Thoracic aorta (tissue), 2 donors: ENCODE measurements around the gene ZSCAN22. TPM values are rescaled to one million over a fixed set of nuclear protein-coding genes. Genes with fewer than 3 reads are reported as not detected.

ENCODE experiments used
- ATAC-seq: fragments of 150-250 bp; one replicate; pipeline ENCODE4 v1.8.0; 2017; ENCODE audit warnings: low read depth; ENCODE audit not compliant: insufficient number of reproducible peaks, low FRiP score
- DNase-seq: peaks from one replicate; pipeline ENCODE4 v3.0.0-alpha.2; 2020; ENCODE audit warnings: low spot score
- H3K27ac ChIP-seq, 2 donors: fragments of 200-600 bp; sonication (generic); 1 replicate in 1 of 2; 2 replicates in 1 of 2; pipeline ENCODE4 v1.5.1; 2016; ENCODE audit warnings: mild to moderate bottlenecking in 2 of 2, moderate library complexity in 2 of 2
- H3K27me3 ChIP-seq: fragments of 200-600 bp; sonication (generic); replicated peaks from 2 replicates; pipeline ENCODE4 v1.6.0; 2016; ENCODE audit warnings: mild to moderate bottlenecking; ENCODE audit not compliant: insufficient read depth
- H3K36me3 ChIP-seq: fragments of 200-600 bp; sonication (generic); one replicate; pipeline ENCODE4 v1.5.1; 2016
- H3K4me1 ChIP-seq, 2 donors: fragments of 200-600 bp; sonication (generic); 1 replicate in 1 of 2; 2 replicates in 1 of 2; pipeline versions ENCODE4 v1.5.1 to v1.6.0; 2016; ENCODE audit warnings: low read depth in 2 of 2, mild to moderate bottlenecking in 1 of 2; ENCODE audit not compliant: control insufficient read depth in 1 of 2
- H3K4me3 ChIP-seq: fragments of 200-600 bp; sonication (generic); 2 replicates; pipeline ENCODE4 v1.5.1; 2016; ENCODE audit warnings: mild to moderate bottlenecking
- H3K9me3 ChIP-seq: fragments of 200-600 bp; sonication (generic); 2 replicates; pipeline ENCODE4 v1.5.1; 2016
- CTCF ChIP-seq: fragments of 200-600 bp; sonication (generic); IDR thresholded peaks from one replicate; pipeline ENCODE4 v1.5.1; 2019; ENCODE audit warnings: antibody characterized with exemption
- total RNA-seq, 2 donors: library from RNA; depleted of rRNA; stranded (reverse); fragments of >200 nt; gene quantifications; one replicate each; pipeline versions ENCODE4 v1.1.0 to v1.2.3, GENCODE V29; 2016

Gene ZSCAN22
- total RNA-seq, 2 donors from 2014 or later = 1.1 to 4.2 TPM

DNA sequence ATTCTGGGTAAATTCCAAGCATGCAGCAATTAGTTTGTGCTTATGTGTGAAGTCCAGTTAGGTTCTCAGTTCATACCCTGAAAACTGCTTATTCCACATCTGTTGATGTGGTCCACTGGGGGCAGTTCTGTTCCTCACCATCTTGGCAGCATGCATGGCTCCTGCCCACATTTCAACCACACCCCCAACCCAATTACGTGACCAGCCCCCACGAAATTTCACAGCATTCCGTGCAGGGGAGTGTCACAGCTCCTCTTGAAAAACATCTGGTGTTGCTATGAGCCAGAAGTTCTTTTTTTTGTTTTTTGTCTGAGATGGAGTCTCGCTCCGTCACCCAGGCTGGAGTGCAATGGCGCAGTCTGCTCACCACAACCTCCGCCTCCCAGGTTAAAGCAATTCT is 30.7 kb upstream of the ZSCAN22 start:
- Histone ChIP-seq H3K4me3 (no peak overlapping the region), H3K9me3 (peaks cover 37% of the 10 kb centered on the region), H3K27me3 (no peaks in the 10 kb centered on the region), H3K4me1 (no peaks in the 10 kb centered on the region), H3K36me3 (peaks cover 72% of the 10 kb centered on the region), H3K27ac (no peak overlapping the region)
- TF ChIP-seq CTCF = no peak
- ATAC-seq = no peak
- DNase-seq = no peak

- Histone ChIP-seq H3K27me3 (no peaks in the 10 kb centered on the region), H3K36me3 (peaks cover 29% of the 10 kb centered on the region), H3K9me3 (peaks cover 9% of the 10 kb centered on the region), H3K4me1 (peaks cover 5 to 6% of the 10 kb centered on the region in 2 donors), H3K4me3 (no peak overlapping the region), H3K27ac (no peak overlapping the region)
- no peak for TF ChIP-seq CTCF
- ATAC-seq (no peak), DNase-seq (no peak)
These were observed 26.2 kb upstream of the ZSCAN22 start for GRCh38 chr19:58300620-58301019.

- Histone ChIP-seq H3K27ac (peak overlapping the region; percentile 85 to 90), H3K4me1 (peaks cover 13 to 19% of the 10 kb centered on the region in 2 donors), H3K4me3 (peak overlapping the region; percentile 96), H3K36me3 (peaks cover 29% of the 10 kb centered on the region), H3K27me3 (no peaks in the 10 kb centered on the region), H3K9me3 (no peaks in the 10 kb centered on the region)
- ATAC-seq (no peak), DNase-seq (no peak)
- TF ChIP-seq CTCF = no peak
These were observed 22.5 kb upstream of the ZSCAN22 start for GRCh38 chr19:58304255-58304654.

- Histone ChIP-seq H3K36me3 (peaks cover 27% of the 10 kb centered on the region), H3K4me1 (peaks cover 13 to 19% of the 10 kb centered on the region in 2 donors), H3K4me3 (peak overlapping the region; percentile 96), H3K27me3 (no peaks in the 10 kb centered on the region), H3K9me3 (no peaks in the 10 kb centered on the region), H3K27ac (peak overlapping the region; percentile 85 to 90)
- DNase-seq (no peak), ATAC-seq (no peak)
- no peak for TF ChIP-seq CTCF
These were observed 22.1 kb upstream of the ZSCAN22 start for GRCh38 chr19:58304748-58305064.

DNA sequence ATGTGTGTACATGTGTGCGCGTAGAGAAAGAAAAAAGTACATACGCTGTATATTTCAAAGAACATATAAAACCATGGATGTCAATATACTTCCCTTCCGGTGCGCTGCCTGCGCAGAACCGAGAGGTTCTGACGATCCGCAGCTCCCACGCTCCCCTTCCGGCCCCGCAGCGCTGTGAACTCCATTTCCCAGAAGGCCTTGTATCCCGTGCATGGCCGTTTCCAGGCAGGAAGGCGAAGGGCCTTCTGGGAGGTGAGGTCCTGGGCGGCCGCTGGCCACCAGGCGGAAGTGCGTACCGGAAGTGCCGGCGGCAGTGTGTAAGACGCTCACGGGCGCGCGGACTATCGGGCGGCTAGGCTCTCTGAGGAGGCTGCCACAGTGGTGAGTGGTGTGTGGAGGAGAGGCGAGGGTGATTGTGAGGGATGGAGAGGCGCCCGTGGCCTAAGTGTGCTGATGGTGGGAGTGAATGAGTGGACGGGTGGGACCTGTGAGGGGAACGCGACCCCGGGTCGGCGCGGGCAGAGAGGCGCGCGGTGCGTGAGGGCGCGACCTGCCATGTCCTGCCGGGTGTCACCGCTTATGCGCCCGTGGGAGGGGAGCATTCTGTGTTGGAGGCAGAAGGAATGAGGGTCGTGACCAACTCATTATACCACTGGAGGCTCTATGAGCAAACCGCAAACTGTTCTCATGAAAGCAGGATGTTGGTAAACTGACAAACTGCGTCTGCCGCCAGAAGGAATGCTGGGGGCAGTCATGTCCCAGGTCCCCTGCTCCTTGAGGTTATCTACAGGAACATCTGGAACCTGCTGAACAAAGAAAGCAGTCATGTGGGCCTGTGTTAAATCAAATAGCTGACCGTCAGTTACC is 21.5 kb upstream of the ZSCAN22 start, which contains the start of gene ERVK3-1:
Gene ERVK3-1, plus strand, starts transcription at position 313 of the 867 bp plus-strand sequence. CDS start 6,792 bp downstream, outside the sequence.
- H3K27ac ChIP-seq = peak within 1 kb of the TSS; percentile 85 to 90
- H3K4me3 ChIP-seq = peak within 1 kb of the TSS; percentile 96
- peaks cover 23% of the 10 kb centered on the region for H3K36me3 ChIP-seq
- peaks cover 13 to 19% of the 10 kb centered on the region in 2 donors for H3K4me1 ChIP-seq
- H3K27me3 ChIP-seq = no peaks in the 10 kb centered on the region
- TF ChIP-seq CTCF = no peak
- no peaks in the 10 kb centered on the region for H3K9me3 ChIP-seq
- DNase-seq (peak; percentile 90), ATAC-seq (peak; percentile 93)
